Naive B cell (primary cell): ENCODE data around the gene SNCG. TPM values are rescaled to one million over a fixed set of nuclear protein-coding genes. Genes with fewer than 3 reads are reported as not detected.
A peak's percentile ranks its signal among the peaks of the same experiment; 100 is the strongest.

Experiments
- ATAC-seq, 2 donors: fragments of 150-1000 bp; cut with Tn5 transposase; 2 replicates each; pipeline ENCODE4 v1.10.0; 2021; ENCODE audit warnings: low read depth in 2 of 2, mild to moderate bottlenecking in 2 of 2, moderate library complexity in 2 of 2
- DNase-seq: peaks from one replicate; pipeline ENCODE4 v3.0.0; 2022
- H3K27ac Mint-ChIP-seq, 6 donors: one replicate each; pipeline ENCODE4 v1.8.0; 2020 to 2022; ENCODE audit warnings: mild to moderate bottlenecking in 6 of 6, mixed read lengths in 6 of 6, moderate library complexity in 5 of 6, inconsistent platforms in 2 of 6
- H3K27me3 Mint-ChIP-seq, 3 donors: one replicate each; pipeline ENCODE4 v1.8.0; 2021 to 2022; ENCODE audit warnings: mixed read lengths in 3 of 3, mild to moderate bottlenecking in 1 of 3
- H3K36me3 Mint-ChIP-seq, 2 donors: one replicate each; pipeline ENCODE4 v1.8.0; 2020 to 2022; ENCODE audit warnings: mixed read lengths in 2 of 2, inconsistent platforms in 1 of 2, mild to moderate bottlenecking in 1 of 2
- H3K4me1 Mint-ChIP-seq, 3 donors: one replicate each; pipeline ENCODE4 v1.8.0; 2020 to 2022; ENCODE audit warnings: mixed read lengths in 3 of 3, inconsistent platforms in 1 of 3, mild to moderate bottlenecking in 1 of 3, moderate library complexity in 1 of 3
- H3K4me3 Mint-ChIP-seq, 8 donors: one replicate each; pipeline ENCODE4 v1.8.0; 2020 to 2022; ENCODE audit warnings: mild to moderate bottlenecking in 8 of 8, mixed read lengths in 8 of 8, moderate library complexity in 8 of 8, inconsistent platforms in 2 of 8
- H3K9me3 Mint-ChIP-seq, 7 donors: one replicate each; pipeline ENCODE4 v1.8.0; 2020 to 2022; ENCODE audit warnings: mixed read lengths in 7 of 7, mild to moderate bottlenecking in 5 of 7, inconsistent platforms in 2 of 7, moderate library complexity in 1 of 7
- polyA plus RNA-seq, 6 donors: library from polyadenylated mRNA; unstranded; fragments of 300-500 nt; fragmentation: Illumina TruSeq; gene quantifications; one replicate each; pipeline ENCODE4 v1.2.3, GENCODE V29; 2021; ENCODE audit warnings: low read depth in 6 of 6

Gene SNCG
- polyA plus RNA-seq, 6 donors from 2014 or later, result not detected

GRCh38 chr10:86960003-86960862, 1.8 kb downstream of the SNCG start:
- H3K27ac Mint-ChIP-seq, result no peak overlapping the region
- no peak for DNase-seq

GRCh38 chr10:86960863-86961434, 2.5 kb downstream of the SNCG start:
- DNase-seq, result no peak
- ATAC-seq, result no peak
- Mint-ChIP-seq H3K36me3 (no peaks in the 10 kb centered on the region), H3K4me3 (no peak overlapping the region), H3K9me3 (no peaks in the 10 kb centered on the region), H3K27ac (no peak overlapping the region), H3K27me3 (peaks cover 5 to 8% (median 6%) of the 10 kb centered on the region in 3 donors), H3K4me1 (peaks cover 0 to 6% (median 6%) of the 10 kb centered on the region in 3 donors)

More at GRCh38 chr10:86960003-86960862, 1.8 kb downstream of the SNCG start:
- Mint-ChIP-seq H3K4me1 (no peaks in the 10 kb centered on the region), H3K27me3 (peaks cover under 1 to 8% (median 6%) of the 10 kb centered on the region in 3 donors), H3K36me3 (no peaks in the 10 kb centered on the region), H3K9me3 (no peaks in the 10 kb centered on the region), H3K4me3 (no peak overlapping the region)
- peak in 1 of 2 donors; percentile 48 for ATAC-seq

GRCh38 chr10:86961481-86962091, 3.2 kb downstream of the SNCG start:
- Mint-ChIP-seq H3K27me3 (peaks cover 5 to 10% (median 10%) of the 10 kb centered on the region in 3 donors), H3K4me3 (no peak overlapping the region), H3K9me3 (no peaks in the 10 kb centered on the region), H3K36me3 (no peaks in the 10 kb centered on the region), H3K27ac (no peak overlapping the region), H3K4me1 (peaks cover 5 to 13% (median 12%) of the 10 kb centered on the region in 3 donors)
- DNase-seq (no peak), ATAC-seq (no peak)

- DNase-seq, result no peak
- ATAC-seq, result no peak
- H3K9me3 Mint-ChIP-seq, result no peaks in the 10 kb centered on the region
- peaks cover 6 to 17% (median 14%) of the 10 kb centered on the region in 3 donors for H3K4me1 Mint-ChIP-seq
- H3K27me3 Mint-ChIP-seq, result peaks cover 5 to 11% (median 8%) of the 10 kb centered on the region in 3 donors
- no peaks in the 10 kb centered on the region for H3K36me3 Mint-ChIP-seq
- no peak overlapping the region for H3K27ac Mint-ChIP-seq
- H3K4me3 Mint-ChIP-seq, result no peak overlapping the region
These were observed 4.0 kb downstream of the SNCG start for GRCh38 chr10:86962136-86962980.

- no peak overlapping the region for H3K27ac Mint-ChIP-seq
- peaks cover 6 to 17% (median 14%) of the 10 kb centered on the region in 3 donors for H3K4me1 Mint-ChIP-seq
- peaks cover 5 to 17% (median 10%) of the 10 kb centered on the region in 3 donors for H3K27me3 Mint-ChIP-seq
- no peak overlapping the region for H3K4me3 Mint-ChIP-seq
- no peak for ATAC-seq
- no peak for DNase-seq
- no peaks in the 10 kb centered on the region for H3K36me3 Mint-ChIP-seq
- H3K9me3 Mint-ChIP-seq, result no peaks in the 10 kb centered on the region
These were observed 4.5 kb downstream of the SNCG start for GRCh38 chr10:86962981-86963310.

GRCh38 chr10:86963341-86963919, 5.0 kb downstream of the SNCG start:
- Mint-ChIP-seq H3K27me3 (peaks cover 5 to 18% (median 10%) of the 10 kb centered on the region in 3 donors), H3K36me3 (no peaks in the 10 kb centered on the region), H3K27ac (no peak overlapping the region), H3K4me3 (no peak overlapping the region), H3K4me1 (peaks cover 6 to 17% (median 14%) of the 10 kb centered on the region in 3 donors), H3K9me3 (no peaks in the 10 kb centered on the region)
- DNase-seq (no peak), ATAC-seq (no peak)

- DNase-seq (no peak), ATAC-seq (no peak)
- Mint-ChIP-seq H3K4me3 (no peak overlapping the region), H3K36me3 (no peaks in the 10 kb centered on the region), H3K27me3 (peaks cover 5 to 18% (median 14%) of the 10 kb centered on the region in 3 donors), H3K27ac (no peak overlapping the region), H3K4me1 (peaks cover 6 to 22% (median 14%) of the 10 kb centered on the region in 3 donors), H3K9me3 (no peaks in the 10 kb centered on the region)
These were observed 5.9 kb downstream of the SNCG start for GRCh38 chr10:86964061-86964846.

- H3K4me3 Mint-ChIP-seq, result no peak overlapping the region
- ATAC-seq (no peak), DNase-seq (no peak)
- H3K27me3 Mint-ChIP-seq, result peaks cover 5 to 19% (median 18%) of the 10 kb centered on the region in 3 donors
- no peak overlapping the region for H3K27ac Mint-ChIP-seq
- no peaks in the 10 kb centered on the region for H3K36me3 Mint-ChIP-seq
- no peaks in the 10 kb centered on the region for H3K9me3 Mint-ChIP-seq
- peaks cover 6 to 23% (median 14%) of the 10 kb centered on the region in 3 donors for H3K4me1 Mint-ChIP-seq
These were observed 6.4 kb downstream of the SNCG start for GRCh38 chr10:86964847-86965190.

GRCh38 chr10:86965986-86966654, 7.7 kb downstream of the SNCG start:
- DNase-seq (no peak), ATAC-seq (no peak)
- H3K27ac Mint-ChIP-seq, result peak overlapping the region in 3 of 6 donors; percentile 73 to 84 (median 78)
- H3K27me3 Mint-ChIP-seq, result peaks cover 5 to 24% (median 15%) of the 10 kb centered on the region in 3 donors
- no peaks in the 10 kb centered on the region for H3K9me3 Mint-ChIP-seq
- peak overlapping the region in 7 of 8 donors; percentile 18 to 84 (median 55) for H3K4me3 Mint-ChIP-seq
- no peaks in the 10 kb centered on the region for H3K36me3 Mint-ChIP-seq
- H3K4me1 Mint-ChIP-seq, result peaks cover 12 to 29% (median 18%) of the 10 kb centered on the region in 3 donors

- Mint-ChIP-seq H3K9me3 (peaks cover 0 to under 1% (median 0%) of the 10 kb centered on the region in 7 donors), H3K27ac (peak overlapping the region in 1 of 6 donors; percentile 86), H3K36me3 (no peaks in the 10 kb centered on the region), H3K4me1 (peaks cover 13 to 39% (median 25%) of the 10 kb centered on the region in 3 donors), H3K4me3 (peak overlapping the region in 1 of 8 donors; percentile 42), H3K27me3 (peaks cover 7 to 24% (median 15%) of the 10 kb centered on the region in 3 donors)
- no peak for ATAC-seq
- no peak for DNase-seq
These were observed 9.1 kb downstream of the SNCG start for GRCh38 chr10:86967481-86967941.

GRCh38 chr10:86968271-86968993, 10.0 kb downstream of the SNCG start, which contains the start of gene ADIRF:
ADIRF (plus strand) TSS chr10:86968482; CDS start chr10:86968545, 63 bp downstream.
- Mint-ChIP-seq H3K27ac (peak within 1 kb of the TSS in 1 of 6 donors; percentile 86), H3K27me3 (peaks cover 12 to 24% (median 15%) of the 10 kb centered on the region in 3 donors), H3K9me3 (peaks cover 0 to 4% (median 0%) of the 10 kb centered on the region in 7 donors), H3K36me3 (no peaks in the 10 kb centered on the region), H3K4me3 (peak within 1 kb of the TSS in 6 of 8 donors; percentile 8 to 88 (median 53)), H3K4me1 (peaks cover 21 to 43% (median 30%) of the 10 kb centered on the region in 3 donors)
- DNase-seq (no peak), ATAC-seq (no peak)
